ENCODE measurements around the gene PTK6.

DNA sequence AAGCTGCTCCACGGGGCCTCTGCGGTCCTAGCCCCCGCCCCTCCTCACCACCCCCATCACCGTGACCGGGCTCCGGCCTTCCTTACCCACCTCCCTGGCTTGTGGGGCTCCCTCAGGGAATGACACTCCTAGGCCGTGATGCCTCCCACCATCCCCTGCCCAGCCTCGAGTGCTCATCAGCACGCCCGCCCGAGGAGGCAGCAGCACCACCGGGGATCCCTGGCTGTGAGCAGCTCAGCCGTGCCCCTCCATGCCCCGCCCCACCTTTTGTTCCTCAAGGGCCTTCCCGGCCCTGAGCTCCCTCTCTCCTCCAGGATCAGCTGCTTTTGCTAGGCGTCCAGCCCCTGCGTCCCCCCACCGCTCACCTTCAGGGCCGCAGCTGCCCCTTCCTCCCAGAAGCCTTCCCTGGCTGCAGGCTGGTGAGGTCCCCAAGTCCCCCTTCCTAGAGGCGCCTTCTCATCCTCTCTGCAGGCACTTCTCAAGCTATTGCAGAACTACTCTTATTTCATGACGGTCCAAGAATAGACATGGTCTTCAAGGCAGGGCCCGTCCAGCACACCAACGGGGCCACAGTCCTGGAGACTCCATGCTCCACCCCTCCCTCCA, 19.8 kb upstream of the PTK6 start:
- TF ChIP-seq, protein P1, sequence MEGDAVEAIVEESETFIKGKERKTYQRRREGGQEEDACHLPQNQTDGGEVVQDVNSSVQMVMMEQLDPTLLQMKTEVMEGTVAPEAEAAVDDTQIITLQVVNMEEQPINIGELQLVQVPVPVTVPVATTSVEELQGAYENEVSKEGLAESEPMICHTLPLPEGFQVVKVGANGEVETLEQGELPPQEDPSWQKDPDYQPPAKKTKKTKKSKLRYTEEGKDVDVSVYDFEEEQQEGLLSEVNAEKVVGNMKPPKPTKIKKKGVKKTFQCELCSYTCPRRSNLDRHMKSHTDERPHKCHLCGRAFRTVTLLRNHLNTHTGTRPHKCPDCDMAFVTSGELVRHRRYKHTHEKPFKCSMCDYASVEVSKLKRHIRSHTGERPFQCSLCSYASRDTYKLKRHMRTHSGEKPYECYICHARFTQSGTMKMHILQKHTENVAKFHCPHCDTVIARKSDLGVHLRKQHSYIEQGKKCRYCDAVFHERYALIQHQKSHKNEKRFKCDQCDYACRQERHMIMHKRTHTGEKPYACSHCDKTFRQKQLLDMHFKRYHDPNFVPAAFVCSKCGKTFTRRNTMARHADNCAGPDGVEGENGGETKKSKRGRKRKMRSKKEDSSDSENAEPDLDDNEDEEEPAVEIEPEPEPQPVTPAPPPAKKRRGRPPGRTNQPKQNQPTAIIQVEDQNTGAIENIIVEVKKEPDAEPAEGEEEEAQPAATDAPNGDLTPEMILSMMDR (IDR thresholded peaks at IDR 0.05; ENCODE audit: poor library complexity) = no peak
- TF ChIP-seq EZH2phosphoT487 (IDR thresholded peaks at IDR 0.05; ENCODE audit: low read depth, severe bottlenecking, unreplicated experiment) = no peak

All from hepatocyte (in vitro differentiated cells).